Measurements from ENCODE around the gene ATP13A3. TPM values are rescaled to one million over a fixed set of nuclear protein-coding genes. Genes with fewer than 3 reads are reported as not detected.

ATP13A3 gene
- total RNA-seq, 1 donor from 2014 or later: 91.9 TPM

DNA sequence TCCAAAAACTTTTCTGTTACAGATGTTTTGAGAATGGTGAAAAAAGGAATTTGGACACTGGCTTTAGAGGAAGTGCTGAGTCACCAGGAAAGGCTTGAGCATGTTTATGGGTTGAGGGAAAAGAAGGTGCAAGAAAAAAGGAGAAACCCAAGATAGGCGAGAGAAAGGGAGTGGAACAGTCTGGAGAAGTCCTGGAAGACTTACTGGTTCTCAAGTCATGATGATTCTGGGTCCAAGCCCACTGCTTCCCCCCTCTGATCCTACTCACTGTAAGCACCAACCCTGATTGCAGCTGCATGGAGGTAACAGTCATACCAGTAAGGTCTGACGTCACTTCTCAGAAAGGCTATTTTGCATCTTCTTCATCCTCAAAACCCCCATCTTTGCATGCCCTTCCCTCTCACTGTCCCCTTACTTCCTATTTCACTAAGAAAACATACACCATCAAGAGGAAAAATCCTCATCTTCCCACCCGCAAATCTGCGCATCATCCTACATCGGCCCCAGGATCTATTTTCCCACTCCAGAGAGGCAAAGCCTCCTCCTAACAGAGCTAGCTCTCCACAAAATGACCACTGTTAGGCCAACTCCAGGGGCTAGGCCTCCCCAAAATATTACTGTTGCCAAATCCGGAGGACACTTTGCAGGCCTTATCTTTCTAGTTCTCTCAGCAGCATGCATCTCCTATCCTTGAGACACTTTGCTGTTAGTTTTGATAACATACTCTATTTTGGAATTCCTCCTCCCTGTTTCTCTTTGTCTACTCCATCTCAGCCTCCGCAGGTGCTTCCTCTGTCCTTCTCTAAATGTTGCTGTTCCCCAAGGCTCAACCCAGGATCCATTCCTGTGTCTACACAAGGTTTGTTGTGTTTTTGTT lies 3.2 kb upstream of the ATP13A3 start:
- peak overlapping the region; percentile 85 for H3K27ac Mint-ChIP-seq

DNA sequence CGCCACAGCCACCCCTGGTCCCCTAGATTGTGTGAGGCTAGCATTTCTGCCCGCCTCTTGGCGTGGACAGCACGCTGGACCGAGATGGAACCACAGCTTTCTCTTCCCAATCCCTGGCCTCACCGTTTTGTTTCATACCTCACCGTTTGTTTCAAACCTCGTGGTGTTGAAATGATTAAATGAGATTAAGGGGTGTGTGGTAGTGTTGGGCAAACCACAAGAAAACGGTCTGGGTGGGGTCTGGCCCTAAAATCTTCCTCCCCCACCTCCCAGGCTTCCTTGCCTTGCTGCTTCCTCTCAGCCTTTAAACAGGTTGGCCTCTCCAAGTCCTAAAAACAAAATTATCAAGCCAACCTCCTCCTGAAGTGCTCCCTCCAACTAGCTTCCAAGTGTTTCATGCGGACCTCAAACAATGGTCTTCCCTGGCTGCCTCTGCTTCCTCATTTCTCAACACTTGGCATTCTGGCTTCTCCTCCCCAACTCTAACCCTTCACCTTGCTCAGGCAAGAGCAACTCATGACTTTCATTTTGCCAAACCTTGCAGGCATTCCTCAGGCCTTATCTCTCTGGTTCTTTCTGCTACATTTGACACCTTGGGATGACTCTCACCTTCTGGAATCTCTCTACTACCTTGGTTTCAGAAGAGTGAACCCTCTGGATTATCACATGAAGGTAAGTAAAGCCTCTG lies 1.4 kb upstream of the ATP13A3 start:
- POLR2A ChIA-PET: interaction anchor here (0.6 to 2.3 kb wide), 6 partner anchors 9 to 689 kb away, joined by 3 to 9 read pairs (median 4); no protein-coding TSS in a partner anchor
- Mint-ChIP-seq H3K36me3 (ENCODE audit: low read depth) (peaks cover 7% of the 10 kb centered on the region), H3K27me3 (no peaks in the 10 kb centered on the region), H3K27ac (peak overlapping the region; percentile 88), H3K4me1 (peaks cover 70% of the 10 kb centered on the region), H3K9me3 (no peaks in the 10 kb centered on the region), H3K4me3 (peak overlapping the region; percentile 89)
- CTCF ChIA-PET: no interaction called here
- TF ChIP-seq, protein P1, sequence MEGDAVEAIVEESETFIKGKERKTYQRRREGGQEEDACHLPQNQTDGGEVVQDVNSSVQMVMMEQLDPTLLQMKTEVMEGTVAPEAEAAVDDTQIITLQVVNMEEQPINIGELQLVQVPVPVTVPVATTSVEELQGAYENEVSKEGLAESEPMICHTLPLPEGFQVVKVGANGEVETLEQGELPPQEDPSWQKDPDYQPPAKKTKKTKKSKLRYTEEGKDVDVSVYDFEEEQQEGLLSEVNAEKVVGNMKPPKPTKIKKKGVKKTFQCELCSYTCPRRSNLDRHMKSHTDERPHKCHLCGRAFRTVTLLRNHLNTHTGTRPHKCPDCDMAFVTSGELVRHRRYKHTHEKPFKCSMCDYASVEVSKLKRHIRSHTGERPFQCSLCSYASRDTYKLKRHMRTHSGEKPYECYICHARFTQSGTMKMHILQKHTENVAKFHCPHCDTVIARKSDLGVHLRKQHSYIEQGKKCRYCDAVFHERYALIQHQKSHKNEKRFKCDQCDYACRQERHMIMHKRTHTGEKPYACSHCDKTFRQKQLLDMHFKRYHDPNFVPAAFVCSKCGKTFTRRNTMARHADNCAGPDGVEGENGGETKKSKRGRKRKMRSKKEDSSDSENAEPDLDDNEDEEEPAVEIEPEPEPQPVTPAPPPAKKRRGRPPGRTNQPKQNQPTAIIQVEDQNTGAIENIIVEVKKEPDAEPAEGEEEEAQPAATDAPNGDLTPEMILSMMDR (IDR thresholded peaks at IDR 0.05): no peak
- ATAC-seq (ENCODE audit: low read depth): no peak
- no peak for DNase-seq
- intact Hi-C loops (cut with micrococcal nuclease): loop anchor here (5.0 to 10.0 kb wide), 4 partner anchors 353 to 1419 kb away; partner anchors contain the start of genes HES1, TNK2 and XXYLT1

More for the DNA sequence above, 3.2 kb upstream of the ATP13A3 start:
- peak; percentile 26 for ATAC-seq (ENCODE audit: low read depth)
- TF ChIP-seq, protein P1 (IDR thresholded peaks at IDR 0.05): no peak
- H3K9me3 Mint-ChIP-seq: no peaks in the 10 kb centered on the region
- intact Hi-C loops (cut with micrococcal nuclease): loop anchor here (5.0 to 10.0 kb wide), 4 partner anchors 355 to 1417 kb away; partner anchors contain the start of genes HES1, TNK2 and XXYLT1
- ChIA-PET POLR2A (interaction anchor here (0.7 to 1.4 kb wide), 3 partner anchors 8 to 94 kb away, joined by 4 to 8 read pairs (median 5); no protein-coding TSS in a partner anchor), CTCF (no interaction called here)
- H3K36me3 Mint-ChIP-seq (ENCODE audit: low read depth): peaks cover 7% of the 10 kb centered on the region
- no peaks in the 10 kb centered on the region for H3K27me3 Mint-ChIP-seq
- H3K4me3 Mint-ChIP-seq: peak overlapping the region; percentile 36
- peak; percentile 26 for DNase-seq
- peaks cover 65% of the 10 kb centered on the region for H3K4me1 Mint-ChIP-seq

DNA sequence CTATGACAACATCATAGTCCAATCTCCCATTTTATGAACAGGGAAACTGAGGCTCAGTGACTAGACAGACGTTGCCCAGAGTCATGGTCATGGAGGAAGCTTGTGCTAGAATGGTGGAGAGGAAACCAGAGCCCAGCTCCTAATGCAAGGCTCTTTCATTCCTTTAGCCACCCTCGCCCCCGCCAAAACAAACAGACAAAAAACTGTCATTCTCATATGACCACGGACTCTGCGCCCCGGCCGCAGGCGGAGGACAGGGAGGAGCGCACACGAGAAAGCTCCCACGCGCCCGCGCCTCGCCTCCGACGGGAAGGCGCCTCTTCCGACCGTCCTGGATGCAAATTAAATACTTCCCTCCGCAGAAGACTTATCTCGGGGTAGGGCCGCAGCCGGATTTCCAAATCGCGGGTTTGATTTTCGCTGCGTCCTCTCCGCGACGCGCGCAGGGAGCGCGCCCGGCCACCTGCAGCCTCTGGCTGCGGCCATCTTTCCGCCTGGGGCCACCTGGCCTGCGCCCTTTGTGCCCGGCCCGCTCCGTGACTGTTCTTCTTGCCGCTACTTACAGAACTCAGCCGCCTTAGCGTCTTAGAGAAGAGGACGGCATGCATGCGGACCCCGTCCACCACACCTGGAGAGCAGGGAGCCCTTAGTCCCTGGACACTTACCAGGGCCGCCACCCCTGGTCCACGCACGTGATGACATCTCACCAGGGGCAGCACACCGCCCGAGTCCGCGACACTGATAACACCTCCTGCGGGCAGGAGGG lies 670 bp upstream of the ATP13A3 start:
- Mint-ChIP-seq H3K9me3 (no peaks in the 10 kb centered on the region), H3K36me3 (ENCODE audit: low read depth) (peaks cover 9% of the 10 kb centered on the region), H3K4me1 (peaks cover 70% of the 10 kb centered on the region), H3K27me3 (no peaks in the 10 kb centered on the region), H3K27ac (peak overlapping the region; percentile 88), H3K4me3 (peak overlapping the region; percentile 89)
- ChIA-PET CTCF (no interaction called here), POLR2A (interaction anchor here (0.7 to 2.3 kb wide), 5 partner anchors 10 to 690 kb away, joined by 3 to 9 read pairs (median 3); no protein-coding TSS in a partner anchor)
- intact Hi-C loops (cut with micrococcal nuclease): loop anchor here (1.0 to 10.0 kb wide), 7 partner anchors 96 to 1420 kb away; partner anchors contain the start of genes ACAP2, HES1, TNK2 and XXYLT1
- ATAC-seq (ENCODE audit: low read depth): peak; percentile 6
- TF ChIP-seq, protein P1 (IDR thresholded peaks at IDR 0.05): no peak
- DNase-seq: peak; percentile 53

DNA sequence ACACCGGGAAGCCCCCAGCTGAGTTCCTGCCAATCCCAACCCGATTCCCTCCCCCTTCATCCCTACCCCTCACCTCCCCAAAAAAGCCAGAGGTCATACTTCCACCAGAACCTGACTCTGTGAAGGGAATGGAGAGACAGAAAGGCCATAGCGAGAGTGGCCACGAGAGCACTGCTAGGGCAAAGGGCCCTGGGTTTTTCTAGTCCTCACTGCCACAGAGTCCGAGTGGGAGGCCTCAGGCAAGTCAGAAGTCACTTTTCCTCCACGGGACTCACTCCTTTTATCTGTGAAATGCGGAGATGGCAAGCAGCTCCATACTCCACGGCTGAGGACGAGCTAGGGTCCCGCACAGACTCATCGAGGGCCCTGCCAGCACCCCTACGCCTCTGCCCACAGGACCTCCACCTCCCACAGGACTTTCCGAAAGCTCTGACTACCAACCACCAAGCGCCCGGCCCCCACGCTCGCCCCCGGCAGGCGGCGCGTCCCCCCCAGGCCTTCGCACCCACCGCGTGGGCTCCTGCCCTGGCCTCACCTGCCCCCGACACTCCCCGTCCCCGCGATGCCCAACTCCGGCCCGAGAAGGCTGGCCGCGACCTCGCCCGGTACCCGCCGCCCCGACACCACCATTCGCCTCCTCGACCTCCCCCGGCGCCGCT lies 792 bp downstream of the ATP13A3 start:
- H3K27ac Mint-ChIP-seq: peak overlapping the region; percentile 83
- DNase-seq (peak; percentile 67), ATAC-seq (ENCODE audit: low read depth) (peak; percentile 31)
- peaks cover 21% of the 10 kb centered on the region for H3K36me3 Mint-ChIP-seq (ENCODE audit: low read depth)
- no peaks in the 10 kb centered on the region for H3K9me3 Mint-ChIP-seq
- peak overlapping the region; percentile 91 for H3K4me3 Mint-ChIP-seq
- no peaks in the 10 kb centered on the region for H3K27me3 Mint-ChIP-seq
- TF ChIP-seq, protein P1 (IDR thresholded peaks at IDR 0.05): no peak
- ChIA-PET CTCF (interaction anchor here (0.6 to 1.4 kb wide), 4 partner anchors 13 to 108 kb away, joined by 3 to 6 read pairs (median 4); no protein-coding TSS in a partner anchor), POLR2A (interaction anchor here (0.6 to 2.3 kb wide), 8 partner anchors 11 to 200 kb away, joined by 3 to 9 read pairs (median 4); no protein-coding TSS in a partner anchor)
- H3K4me1 Mint-ChIP-seq: peaks cover 64% of the 10 kb centered on the region
- intact Hi-C loops (cut with micrococcal nuclease): loop anchor here (1.0 to 10.0 kb wide), 6 partner anchors 14 to 1421 kb away; partner anchors contain the start of genes ACAP2, HES1, TNK2 and XXYLT1
